HepG2 (cell line): ENCODE measurements around the gene SPRED2. TPM values are rescaled to one million over a fixed set of nuclear protein-coding genes. Genes with fewer than 3 reads are reported as not detected.
A peak's percentile ranks its signal among the peaks of the same experiment; 100 is the strongest.

Experiments
- AKNA ChIP-seq: sonication (generic); formaldehyde crosslinking; IDR thresholded peaks from 2 replicates; pipeline ENCODE4 v1.4.0; 2020; ENCODE audit warnings: missing genetic modification reagents, borderline replicate concordance
- DNMT1 ChIP-seq: sonication (generic); formaldehyde crosslinking; IDR thresholded peaks from 2 replicates; pipeline ENCODE4 v1.5.1; 2020; ENCODE audit warnings: mild to moderate bottlenecking, missing genetic modification reagents
- EEA1 ChIP-seq: sonication (generic); formaldehyde crosslinking; IDR thresholded peaks from 2 replicates; pipeline ENCODE4 v1.5.1; 2020; ENCODE audit warnings: mild to moderate bottlenecking, missing genetic modification reagents, borderline replicate concordance
- EZH2 ChIP-seq: conservative IDR thresholded peaks from 2 replicates; pipeline ENCODE4 v1.6.1; 2012; ENCODE audit warnings: mild to moderate bottlenecking, low read depth, low read length, moderate library complexity
- GFI1 ChIP-seq: sonication (generic); formaldehyde crosslinking; IDR thresholded peaks from 2 replicates; pipeline ENCODE4 v1.5.0; 2020; ENCODE audit warnings: missing genetic modification reagents, mild to moderate bottlenecking, borderline replicate concordance
- GPN1 ChIP-seq: sonication (generic); formaldehyde crosslinking; IDR thresholded peaks from 2 replicates; pipeline ENCODE4 v1.5.1; 2020; ENCODE audit warnings: missing genetic modification reagents, borderline replicate concordance
- JUNB ChIP-seq: sonication (generic); formaldehyde crosslinking; IDR thresholded peaks from 2 replicates; pipeline ENCODE4 v1.8.0; 2022; ENCODE audit warnings: missing genetic modification reagents, mild to moderate bottlenecking, borderline replicate concordance
- KDM1A ChIP-seq: IDR thresholded peaks from 2 replicates; pipeline ENCODE4 v1.6.1; 2016; ENCODE audit warnings: missing compliant biosample characterization
- MIXL1 ChIP-seq: IDR thresholded peaks from 2 replicates; pipeline ENCODE4 v1.6.1; 2016
- MLX ChIP-seq: IDR thresholded peaks from 2 replicates; pipeline ENCODE4 v1.6.1; 2016
- NCOA1 ChIP-seq: sonication (generic); formaldehyde crosslinking; IDR thresholded peaks from 2 replicates; pipeline ENCODE4 v1.9.0; 2021; ENCODE audit warnings: missing genetic modification reagents
- NONO ChIP-seq, 2 experiments: fragments of 450-650 bp in 1 of 2; sonication (generic) in 1 of 2; formaldehyde crosslinking in 1 of 2; IDR thresholded peaks in 1 of 2; conservative IDR thresholded peaks in 1 of 2; 2 replicates each; pipeline versions ENCODE4 v1.6.1 to v1.8.0; 2017 to 2022; ENCODE audit warnings: mild to moderate bottlenecking in 1 of 2, missing genetic modification reagents in 1 of 2, moderate library complexity in 1 of 2
- ONECUT2 ChIP-seq: sonication (generic); formaldehyde crosslinking; IDR thresholded peaks from 2 replicates; pipeline ENCODE4 v1.4.0; 2020; ENCODE audit warnings: missing genetic modification reagents
- PCBP1 ChIP-seq: fragments of 200-400 bp; formaldehyde crosslinking; IDR thresholded peaks from 2 replicates; pipeline ENCODE4 v1.6.1; 2017; ENCODE audit warnings: mild to moderate bottlenecking, low read depth, low read length, borderline replicate concordance
- SKI ChIP-seq: fragments of 450-650 bp; IDR thresholded peaks from one replicate; pipeline ENCODE4 v1.6.1; 2018; ENCODE audit warnings: mild to moderate bottlenecking; ENCODE audit not compliant: partially characterized antibody
- TOE1 ChIP-seq: sonication (generic); formaldehyde crosslinking; IDR thresholded peaks from 2 replicates; pipeline ENCODE4 v1.4.0; 2020; ENCODE audit warnings: mild to moderate bottlenecking, missing genetic modification reagents
- ZC3H13 ChIP-seq: sonication (generic); formaldehyde crosslinking; IDR thresholded peaks from 2 replicates; pipeline ENCODE4 v1.8.1; 2023; ENCODE audit warnings: mild to moderate bottlenecking, missing genetic modification reagents, moderate library complexity
- ZFP91 ChIP-seq: sonication (generic); formaldehyde crosslinking; IDR thresholded peaks from 2 replicates; pipeline ENCODE4 v1.9.0; 2022; ENCODE audit warnings: missing genetic modification reagents, mild to moderate bottlenecking, borderline replicate concordance
- ZNF143 ChIP-seq: sonication (generic); formaldehyde crosslinking; IDR thresholded peaks from 2 replicates; pipeline ENCODE4 v1.4.0; 2020; ENCODE audit warnings: missing genetic modification reagents
- ZNF263 ChIP-seq: sonication (generic); formaldehyde crosslinking; IDR thresholded peaks from 2 replicates; pipeline ENCODE4 v1.4.0; 2020; ENCODE audit warnings: missing genetic modification reagents
- ZNF562 ChIP-seq: sonication (generic); formaldehyde crosslinking; IDR thresholded peaks from 2 replicates; pipeline ENCODE4 v1.8.0; 2022; ENCODE audit warnings: missing genetic modification reagents, borderline replicate concordance
- ZNF577 ChIP-seq: sonication (generic); formaldehyde crosslinking; IDR thresholded peaks from 2 replicates; pipeline ENCODE4 v1.4.0; 2020; ENCODE audit warnings: mild to moderate bottlenecking, low read depth, missing genetic modification reagents, borderline replicate concordance
- ZNF83 ChIP-seq: sonication (generic); formaldehyde crosslinking; IDR thresholded peaks from 2 replicates; pipeline ENCODE4 v1.4.0; 2020; ENCODE audit warnings: missing genetic modification reagents, mild to moderate bottlenecking, borderline replicate concordance
- ZNF879 ChIP-seq: sonication (generic); formaldehyde crosslinking; IDR thresholded peaks from 2 replicates; pipeline ENCODE4 v1.8.1; 2023; ENCODE audit warnings: missing genetic modification reagents
- polyA plus RNA-seq, 8 experiments: library from polyadenylated mRNA; depleted of rRNA in 3 of 8; stranded (reverse) in 7 of 8; unstranded in 1 of 8; fragments of >200 nt; fragmentation: Illumina TruSeq in 4 of 8; extraction: Trizol in 4 of 8; gene quantifications; 2 replicates each; pipeline versions ENCODE4 v1.2.1 to v1.2.3, GENCODE V29; 2011 to 2016; ENCODE audit warnings: low read depth in 4 of 8, missing spikeins in 1 of 8, mixed read lengths in 1 of 8; ENCODE audit not compliant: insufficient read depth in 1 of 8
- total RNA-seq, 5 experiments: library from RNA; depleted of rRNA; stranded (reverse); fragments of >200 nt; fragmentation: Illumina TruSeq; extraction: Trizol; gene quantifications; 2 replicates each; pipeline ENCODE4 v1.2.3, GENCODE V29; 2016; ENCODE audit warnings: low read depth in 1 of 5

SPRED2 gene
- total and polyA plus RNA-seq, 2 of the 13 experiments (the other 11 are each of a cell fraction or from before 2014, with no cell fraction given), result 13.0 to 37.0 TPM

- TF ChIP-seq JUNB (CRISPR knock-in tag), result no peak
- TF ChIP-seq ZNF263, result no peak
- TF ChIP-seq AKNA, result no peak
- TF ChIP-seq ZC3H13 (CRISPR knock-in tag), result no peak
- TF ChIP-seq MLX (CRISPR knock-in tag), result no peak
- TF ChIP-seq KDM1A (CRISPR knock-in tag), result 0 out of 2 replicates have a peak, but pooled peaks have one; percentile 62
- TF ChIP-seq GPN1, result no peak
- TF ChIP-seq EEA1 (CRISPR knock-in tag), result no peak
- no peak for TF ChIP-seq DNMT1 (CRISPR knock-in tag)
- no peak for TF ChIP-seq ZNF577 (CRISPR knock-in tag)
- TF ChIP-seq EZH2, result no peak
- no peak for TF ChIP-seq TOE1 (CRISPR knock-in tag)
- TF ChIP-seq GFI1 (CRISPR knock-in tag), result no peak
- peak; percentile 10 for TF ChIP-seq SKI
- TF ChIP-seq ONECUT2 (CRISPR knock-in tag), result no peak
- TF ChIP-seq ZNF562 (CRISPR knock-in tag), result no peak
- no peak for TF ChIP-seq PCBP1
- no peak for TF ChIP-seq ZFP91
- no peak for TF ChIP-seq ZNF143
- TF ChIP-seq ZNF83 (CRISPR knock-in tag), result no peak
- TF ChIP-seq NCOA1 (CRISPR knock-in tag), result no peak
- 0 out of 2 replicates have a peak, but pooled peaks have one; percentile 22 for TF ChIP-seq MIXL1
- no peak for TF ChIP-seq NONO (IDR thresholded peaks at IDR 0.05)
- no peak for TF ChIP-seq NONO (CRISPR knock-in tag; conservative IDR thresholded peaks at IDR 0.05)
- no peak for TF ChIP-seq ZNF879 (CRISPR knock-in tag)
Observed at GRCh38 chr2:65379721-65380171, 52.7 kb downstream of the SPRED2 start (continued).
